GM20000 (cell line): Measurements from ENCODE around the gene KL.

Experiments
- DNase-seq: peaks from one replicate; pipeline ENCODE4 v3.0.0; 2012; ENCODE audit warnings: low spot score
- CTCF ChIP-seq: IDR thresholded peaks from 2 replicates; pipeline ENCODE4 v1.5.1; 2012; ENCODE audit warnings: mild to moderate bottlenecking, control low read depth; ENCODE audit errors: extremely low read depth, missing control alignments

The KL gene

GRCh38 chr13:33034882-33035520, 18.8 kb downstream of the KL start:
- no peak for DNase-seq
- no peak for TF ChIP-seq CTCF

- TF ChIP-seq CTCF = no peak
- no peak for DNase-seq
Measured at GRCh38 chr13:33037673-33038072, 21.4 kb downstream of the KL start.

- no peak for TF ChIP-seq CTCF
- DNase-seq = no peak
Measured at GRCh38 chr13:33040090-33040489, 23.9 kb downstream of the KL start.

- TF ChIP-seq CTCF = no peak
- DNase-seq = no peak
Measured at GRCh38 chr13:33045851-33046592, 29.8 kb downstream of the KL start.

GRCh38 chr13:33050161-33050560, 33.9 kb downstream of the KL start:
- TF ChIP-seq CTCF = no peak
- no peak for DNase-seq

- TF ChIP-seq CTCF = no peak
- no peak for DNase-seq
Measured at GRCh38 chr13:33051632-33052031, 35.4 kb downstream of the KL start.

- no peak for TF ChIP-seq CTCF
- DNase-seq = no peak
Measured at GRCh38 chr13:33052506-33053280, 36.5 kb downstream of the KL start.
